IMR-90 (cell line): ENCODE data around the gene GTF2H3. TPM values are rescaled to one million over a fixed set of nuclear protein-coding genes. Genes with fewer than 3 reads are reported as not detected.

Experiments used
- ATAC-seq: fragments of 200-7000 bp; cut with Tn5 transposase; 2 replicates; pipeline ENCODE4 v1.9.1; 2020; ENCODE audit warnings: low read depth, mild to moderate bottlenecking, moderate library complexity
- BruUV-seq: library from RNA; stranded (reverse); fragments of 400-500 nt; replicated peaks from 2 replicates; lab custom pipeline; 2021; lab: Mats Ljungman, UMichigan
- CTCF ChIA-PET: fragments of 300-600 bp; formaldehyde crosslinking; extraction: SDS; loops from one replicate; lab custom pipeline; 2021; ENCODE audit warnings: antibody characterized with exemption; lab: Yijun Ruan, JAX
- POLR2A ChIA-PET: fragments of 300-600 bp; sonication (Branson Sonifier 250); formaldehyde crosslinking; loops from one replicate; lab custom pipeline; 2022; ENCODE audit warnings: antibody characterized with exemption; ENCODE audit not compliant: unreplicated experiment; lab: Charles Lee
- DNase-seq: peaks from one replicate; pipeline ENCODE4 v3.0.0; 2013
- H2AFZ ChIP-seq: replicated peaks from 2 replicates; pipeline ENCODE3; 2013; ENCODE audit warnings: low read length, mild to moderate bottlenecking; ENCODE audit not compliant: poor library complexity
- H2AK5ac ChIP-seq: 2 replicates; pipeline ENCODE4 v1.6.1; 2013; ENCODE audit warnings: low read depth, low read length, inconsistent platforms
- H2AK9ac ChIP-seq: replicated peaks from 2 replicates; pipeline ENCODE3; 2013; ENCODE audit warnings: mild to moderate bottlenecking, low read depth, low read length, moderate library complexity; ENCODE audit not compliant: poor library complexity
- H2BK120ac ChIP-seq: 2 replicates; pipeline ENCODE4 v1.6.1; 2013; ENCODE audit warnings: low read depth, low read length, inconsistent platforms
- H2BK15ac ChIP-seq: 3 replicates; pipeline ENCODE4 v1.6.1; 2013; ENCODE audit warnings: low read depth, low read length, inconsistent platforms
- H2BK20ac ChIP-seq: 2 replicates; pipeline ENCODE4 v1.6.1; 2013; ENCODE audit warnings: low read depth, mild to moderate bottlenecking, inconsistent platforms, low read length, moderate library complexity
- H2BK5ac ChIP-seq: 2 replicates; pipeline ENCODE4 v1.6.1; 2013; ENCODE audit warnings: mild to moderate bottlenecking, low read depth, low read length, inconsistent platforms; ENCODE audit not compliant: poor library complexity, severe bottlenecking
- H3K14ac ChIP-seq: replicated peaks from 2 replicates; pipeline ENCODE4 v1.6.1; 2013; ENCODE audit warnings: low read depth, low read length, inconsistent platforms
- H3K18ac ChIP-seq: 2 replicates; pipeline ENCODE4 v1.6.1; 2013; ENCODE audit warnings: low read depth, low read length, control low read depth
- H3K23ac ChIP-seq: 2 replicates; pipeline ENCODE4 v1.6.1; 2013; ENCODE audit warnings: low read depth, low read length, inconsistent platforms
- H3K27ac ChIP-seq: 2 replicates; pipeline ENCODE4 v1.5.1; 2013; ENCODE audit warnings: mild to moderate bottlenecking, control low read depth, low read length; ENCODE audit not compliant: insufficient read depth
- H3K27me3 ChIP-seq: 2 replicates; pipeline ENCODE4 v1.6.1; 2013; ENCODE audit warnings: low read length; ENCODE audit not compliant: control insufficient read depth, insufficient read depth
- H3K36me3 ChIP-seq: 2 replicates; pipeline ENCODE4 v1.6.1; 2013; ENCODE audit warnings: low read length, mixed read lengths; ENCODE audit not compliant: control insufficient read depth, insufficient read depth
- H3K4ac ChIP-seq: 2 replicates; pipeline ENCODE4 v1.6.1; 2013; ENCODE audit warnings: low read depth, low read length, inconsistent platforms
- H3K4me1 ChIP-seq: 2 replicates; pipeline ENCODE4 v1.6.1; 2013; ENCODE audit warnings: low read length, mixed read lengths; ENCODE audit not compliant: control insufficient read depth, insufficient read depth
- H3K4me2 ChIP-seq: 2 replicates; pipeline ENCODE4 v1.6.1; 2013; ENCODE audit warnings: low read depth, mild to moderate bottlenecking, control low read depth, low read length, moderate library complexity
- H3K4me3 ChIP-seq: 2 replicates; pipeline ENCODE4 v1.5.1; 2013; ENCODE audit warnings: low read depth, mild to moderate bottlenecking, control low read depth, low read length, moderate library complexity; ENCODE audit not compliant: insufficient read depth
- H3K56ac ChIP-seq: 2 replicates; pipeline ENCODE4 v1.6.1; 2013; ENCODE audit warnings: low read length, inconsistent platforms; ENCODE audit not compliant: insufficient read depth; ENCODE audit errors: extremely low read depth
- H3K79me1 ChIP-seq, 2 experiments: 2 replicates each; pipeline ENCODE4 v1.6.1; 2013; ENCODE audit warnings: low read length in 2 of 2, inconsistent platforms in 1 of 2, low read depth in 1 of 2
- H3K9ac ChIP-seq: 2 replicates; pipeline ENCODE4 v1.6.1; 2013; ENCODE audit warnings: low read depth, low read length, control low read depth
- H3K9me1 ChIP-seq: 2 replicates; pipeline ENCODE4 v1.6.1; 2013; ENCODE audit warnings: low read length, inconsistent platforms; ENCODE audit not compliant: insufficient read depth
- H3K9me3 ChIP-seq: 2 replicates; pipeline ENCODE4 v1.6.1; 2013; ENCODE audit warnings: low read length; ENCODE audit not compliant: control insufficient read depth, insufficient read depth
- H4K20me1 ChIP-seq: 2 replicates; pipeline ENCODE4 v1.6.1; 2013; ENCODE audit warnings: low read length, inconsistent platforms; ENCODE audit not compliant: insufficient read depth
- H4K5ac ChIP-seq: 2 replicates; pipeline ENCODE4 v1.6.1; 2013; ENCODE audit warnings: mild to moderate bottlenecking, low read depth, low read length, control low read depth
- H4K8ac ChIP-seq, 2 experiments: 2 replicates each; pipeline ENCODE4 v1.6.1; 2013; ENCODE audit warnings: low read depth in 2 of 2, low read length in 2 of 2, control low read depth in 1 of 2, inconsistent platforms in 1 of 2
- H4K91ac ChIP-seq: 2 replicates; pipeline ENCODE4 v1.6.1; 2013; ENCODE audit warnings: low read depth, low read length, inconsistent platforms; ENCODE audit not compliant: insufficient read depth
- BHLHE40 ChIP-seq: fragments of 150-350 bp; IDR thresholded peaks from 2 replicates; pipeline ENCODE4 v1.6.1; 2016; ENCODE audit warnings: mild to moderate bottlenecking, low read depth, low read length
- CEBPB ChIP-seq: IDR thresholded peaks from 2 replicates; pipeline ENCODE4 v1.6.1; 2012; ENCODE audit warnings: low read depth, low read length, improper control_type of control experiment
- CHD1 ChIP-seq: IDR thresholded peaks from 2 replicates; pipeline ENCODE4 v1.6.1; 2012; ENCODE audit warnings: low read depth, low read length, improper control_type of control experiment
- CTCF ChIP-seq: conservative IDR thresholded peaks from 2 replicates; pipeline ENCODE4 v1.5.1; 2012; ENCODE audit warnings: mild to moderate bottlenecking, low read depth, low read length, improper control_type of control experiment
- ELK1 ChIP-seq: fragments of 150-350 bp; IDR thresholded peaks from 2 replicates; pipeline ENCODE4 v1.6.1; 2016; ENCODE audit warnings: low read depth, mild to moderate bottlenecking, low read length, moderate library complexity, borderline replicate concordance
- FOS ChIP-seq: fragments of 150-350 bp; IDR thresholded peaks from 2 replicates; pipeline ENCODE4 v1.6.1; 2016; ENCODE audit warnings: low read depth, low read length
- MAFK ChIP-seq: IDR thresholded peaks from 2 replicates; pipeline ENCODE4 v1.6.1; 2012; ENCODE audit warnings: low read depth, low read length, improper control_type of control experiment
- MAZ ChIP-seq: IDR thresholded peaks from 2 replicates; pipeline ENCODE4 v1.6.1; 2012; ENCODE audit warnings: low read depth, mild to moderate bottlenecking, low read length, improper control_type of control experiment, moderate library complexity, borderline replicate concordance
- MXI1 ChIP-seq: IDR thresholded peaks from 2 replicates; pipeline ENCODE4 v1.6.1; 2012; ENCODE audit warnings: low read depth, mild to moderate bottlenecking, low read length, moderate library complexity, borderline replicate concordance
- NFE2L2 ChIP-seq: fragments of 150-350 bp; IDR thresholded peaks from 2 replicates; pipeline ENCODE4 v1.6.1; 2016; ENCODE audit warnings: low read depth, mild to moderate bottlenecking, low read length
- POLR2A ChIP-seq: IDR thresholded peaks from 2 replicates; pipeline ENCODE4 v1.6.1; 2012; ENCODE audit warnings: mild to moderate bottlenecking, low read depth, low read length
- RAD21 ChIP-seq: IDR thresholded peaks from 2 replicates; pipeline ENCODE4 v1.6.1; 2012; ENCODE audit warnings: low read length, improper control_type of control experiment
- RCOR1 ChIP-seq: IDR thresholded peaks from 2 replicates; pipeline ENCODE4 v1.6.1; 2012; ENCODE audit warnings: mild to moderate bottlenecking, low read length, improper control_type of control experiment; ENCODE audit not compliant: insufficient replicate concordance
- RFX5 ChIP-seq: IDR thresholded peaks from 2 replicates; pipeline ENCODE4 v1.8.0; 2012; ENCODE audit warnings: low read depth, mild to moderate bottlenecking, low read length, moderate library complexity
- SMC3 ChIP-seq: fragments of 150-350 bp; IDR thresholded peaks from 2 replicates; pipeline ENCODE4 v1.6.1; 2016; ENCODE audit warnings: low read depth, mild to moderate bottlenecking, antibody characterized with exemption, low read length, moderate library complexity
- USF2 ChIP-seq: fragments of 150-350 bp; IDR thresholded peaks from 2 replicates; pipeline ENCODE4 v1.6.1; 2017; ENCODE audit warnings: mild to moderate bottlenecking, antibody characterized with exemption, low read length, low read depth
- WGBS, 2 experiments: methylation state at CpG; one replicate each; pipeline versions ENCODE4 v1.1.5 to v1.1.7; 2013; ENCODE audit warnings: missing lambda C conversion rate in 2 of 2; ENCODE audit not compliant: insufficient read length in 1 of 2; ENCODE audit errors: extremely low coverage in 2 of 2; 5-methylcytosine and 5-hydroxymethylcytosine counted together
- dilution Hi-C: fragments of 300-500 bp; cut with HindIII; formaldehyde crosslinking; loops from one replicate; pipeline ENCODE4 v1.14.3; 2018; ENCODE audit warnings: low sequenced_read_pairs; ENCODE audit not compliant: unreplicated experiment
- in situ Hi-C: fragments of 300-500 bp; cut with MboI; formaldehyde crosslinking; loops from 3 replicates; pipeline ENCODE4 v1.14.3; 2019; ENCODE audit warnings: low sequenced_read_pairs, inconsistent platforms, mixed read lengths
- intact Hi-C: fragments of 100-400 bp; cut with micrococcal nuclease; formaldehyde crosslinking; loops from 2 replicates; pipeline ENCODE4 v1.10.0; 2022
- polyA plus RNA-seq, 3 experiments: library from polyadenylated mRNA; depleted of rRNA; stranded (reverse); fragments of >200 nt; gene quantifications; 2 replicates each; pipeline ENCODE4 v1.2.3, GENCODE V29; 2012; ENCODE audit warnings: low replicate concordance in 1 of 3
- total RNA-seq: library from RNA; depleted of rRNA; stranded (reverse); fragments of >200 nt; gene quantifications from 2 replicates; pipeline ENCODE4 v1.2.3, GENCODE V29; 2012

Gene GTF2H3
- total and polyA plus RNA-seq, 2 of the 4 experiments (the other 2 are of a cell fraction) = 22.2 to 80.3 TPM

GRCh38 chr12:123599310-123599709 lies 34.3 kb upstream of the GTF2H3 start:
- H3K27ac ChIP-seq = no peak overlapping the region
- no peak overlapping the region for H3K18ac ChIP-seq
- dilution Hi-C loops = no loop called here
- intact Hi-C loops = no loop called here
- BruUV-seq = no TSS peak
- H3K4ac ChIP-seq = no peak overlapping the region
- no peaks in the 10 kb centered on the region for H3K27me3 ChIP-seq
- no peak overlapping the region for H2AK9ac ChIP-seq
- no peak overlapping the region for H2BK5ac ChIP-seq
- peaks cover 23% of the 10 kb centered on the region for H4K20me1 ChIP-seq
- ATAC-seq = no peak
- peaks cover 20 to 49% of the 10 kb centered on the region in 2 experiments for H3K79me1 ChIP-seq
- no peak overlapping the region for H4K8ac ChIP-seq
- no peak overlapping the region for H3K4me3 ChIP-seq
- WGBS, 2 experiments = 100% methylated on average over 1 of the region's 1 CpG; no CpG with 5 or more reads in 1 of the 2 experiments
- ChIA-PET POLR2A (no interaction called here), CTCF (no interaction called here)
- in situ Hi-C loops = no loop called here
- no peak overlapping the region for H2AFZ ChIP-seq
- no peak overlapping the region for H2AK5ac ChIP-seq
- H3K4me2 ChIP-seq = no peak overlapping the region
- no peak overlapping the region for H2BK15ac ChIP-seq
- TF ChIP-seq CTCF (no peak), RAD21 (no peak), USF2 (no peak), POLR2A (no peak), RFX5 (no peak), FOS (no peak), CEBPB (no peak), RCOR1 (no peak), MAFK (no peak), CHD1 (no peak), ELK1 (no peak), MXI1 (no peak), NFE2L2 (no peak), BHLHE40 (no peak), MAZ (no peak), SMC3 (no peak)
- no peak for DNase-seq
- no peak overlapping the region for H3K56ac ChIP-seq
- no peaks in the 10 kb centered on the region for H3K9me1 ChIP-seq
- peaks cover 4% of the 10 kb centered on the region for H3K4me1 ChIP-seq
- H2BK20ac ChIP-seq = no peak overlapping the region
- no peak overlapping the region for H4K5ac ChIP-seq
- no peak overlapping the region for H2BK120ac ChIP-seq
- no peak overlapping the region for H3K14ac ChIP-seq
- no peak overlapping the region for H3K23ac ChIP-seq
- H3K9me3 ChIP-seq = no peaks in the 10 kb centered on the region
- peaks cover 14% of the 10 kb centered on the region for H3K36me3 ChIP-seq
- H3K9ac ChIP-seq = no peak overlapping the region
- no peak overlapping the region for H4K91ac ChIP-seq
